Astrocyte (in vitro differentiated cells and primary cell): ENCODE data around the gene FXR2.

Experiments used
- EZH2 ChIP-seq: IDR thresholded peaks from 2 replicates; pipeline ENCODE4 v1.6.1; 2012; ENCODE audit warnings: mild to moderate bottlenecking, low read length, inconsistent platforms; ENCODE audit not compliant: insufficient read depth
- TF ChIP-seq, protein P1 (sequence below): IDR thresholded peaks from 2 replicates; pipeline ENCODE4 v1.5.1; 2011; ENCODE audit warnings: low read depth, mild to moderate bottlenecking, inconsistent platforms, low read length, moderate library complexity; ENCODE audit not compliant: insufficient read depth

DNA sequence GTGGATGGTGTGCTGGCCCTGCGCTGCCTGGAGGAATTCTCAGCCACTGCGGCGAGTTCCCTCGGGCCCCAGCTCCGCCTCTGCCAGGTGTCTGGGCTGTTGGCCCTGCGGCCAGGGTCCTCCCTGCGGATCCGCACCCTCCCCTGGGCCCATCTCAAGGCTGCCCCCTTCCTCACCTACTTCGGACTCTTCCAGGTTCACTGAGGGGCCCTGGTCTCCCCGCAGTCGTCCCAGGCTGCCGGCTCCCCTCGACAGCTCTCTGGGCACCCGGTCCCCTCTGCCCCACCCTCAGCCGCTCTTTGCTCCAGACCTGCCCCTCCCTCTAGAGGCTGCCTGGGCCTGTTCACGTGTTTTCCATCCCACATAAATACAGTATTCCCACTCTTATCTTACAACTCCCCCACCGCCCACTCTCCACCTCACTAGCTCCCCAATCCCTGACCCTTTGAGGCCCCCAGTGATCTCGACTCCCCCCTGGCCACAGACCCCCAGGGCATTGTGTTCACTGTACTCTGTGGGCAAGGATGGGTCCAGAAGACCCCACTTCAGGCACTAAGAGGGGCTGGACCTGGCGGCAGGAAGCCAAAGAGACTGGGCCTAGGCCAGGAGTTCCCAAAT, 57.4 kb downstream of the FXR2 start:
- TF ChIP-seq, protein P1, sequence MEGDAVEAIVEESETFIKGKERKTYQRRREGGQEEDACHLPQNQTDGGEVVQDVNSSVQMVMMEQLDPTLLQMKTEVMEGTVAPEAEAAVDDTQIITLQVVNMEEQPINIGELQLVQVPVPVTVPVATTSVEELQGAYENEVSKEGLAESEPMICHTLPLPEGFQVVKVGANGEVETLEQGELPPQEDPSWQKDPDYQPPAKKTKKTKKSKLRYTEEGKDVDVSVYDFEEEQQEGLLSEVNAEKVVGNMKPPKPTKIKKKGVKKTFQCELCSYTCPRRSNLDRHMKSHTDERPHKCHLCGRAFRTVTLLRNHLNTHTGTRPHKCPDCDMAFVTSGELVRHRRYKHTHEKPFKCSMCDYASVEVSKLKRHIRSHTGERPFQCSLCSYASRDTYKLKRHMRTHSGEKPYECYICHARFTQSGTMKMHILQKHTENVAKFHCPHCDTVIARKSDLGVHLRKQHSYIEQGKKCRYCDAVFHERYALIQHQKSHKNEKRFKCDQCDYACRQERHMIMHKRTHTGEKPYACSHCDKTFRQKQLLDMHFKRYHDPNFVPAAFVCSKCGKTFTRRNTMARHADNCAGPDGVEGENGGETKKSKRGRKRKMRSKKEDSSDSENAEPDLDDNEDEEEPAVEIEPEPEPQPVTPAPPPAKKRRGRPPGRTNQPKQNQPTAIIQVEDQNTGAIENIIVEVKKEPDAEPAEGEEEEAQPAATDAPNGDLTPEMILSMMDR, result no peak
- TF ChIP-seq EZH2, result no peak
